NCI-H146 treated with DMSO at 0.1 percent for 48 hours (cell line): ENCODE data around the gene DYNLL2.
A peak's percentile ranks its signal among the peaks of the same experiment; 100 is the strongest.
"Not testable (repeated sequence)": the region's sequence is repeated elsewhere in the genome, so short reads cannot be mapped to it uniquely, and the experiment has no call there.

ENCODE experiments used
- DNase-seq: peaks from one replicate; lab custom pipeline; 2025; ENCODE audit not compliant: unreplicated experiment; lab: John Stamatoyannopoulos, UW

Gene DYNLL2

DNA sequence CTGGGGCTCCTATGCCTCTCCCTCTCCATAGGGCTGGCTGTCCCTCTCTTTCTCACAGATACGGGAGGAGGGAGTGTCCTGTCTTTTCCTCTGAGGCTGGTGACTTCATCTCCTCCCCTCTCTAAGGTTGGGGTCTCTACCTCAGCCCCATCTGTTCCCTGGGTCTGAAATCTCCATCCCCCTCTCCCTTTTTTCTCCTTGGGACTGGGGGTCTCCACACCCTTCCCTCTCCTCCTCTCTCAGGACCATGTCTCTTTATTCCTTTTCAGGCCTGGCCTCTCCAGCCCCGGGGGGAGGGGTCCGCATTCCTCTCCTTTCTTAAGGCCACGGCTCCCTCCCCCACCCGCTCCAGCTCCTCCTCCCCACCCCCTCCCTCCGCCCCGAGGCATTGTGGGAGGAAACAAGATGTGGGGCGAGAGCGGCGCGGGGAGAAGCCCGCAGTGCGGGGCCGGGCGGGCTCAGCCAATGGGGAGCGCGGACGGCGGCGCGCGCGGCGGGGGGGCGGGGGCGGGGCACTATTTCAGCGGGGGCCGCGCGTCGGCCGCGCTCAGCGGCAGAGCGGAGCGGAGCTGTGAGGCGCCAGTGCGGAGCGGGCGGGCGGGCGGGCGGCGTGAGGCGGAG, at the start of gene DYNLL2:
TSS of gene DYNLL2 (plus strand) at position 550 of the 621 bp plus-strand sequence. CDS start 3,672 bp downstream, outside the sequence.
- DNase-seq, result peak; percentile 39

GRCh38 chr17:58039975-58040374, 43.2 kb upstream of the DYNLL2 start:
- DNase-seq, result no peak

DNA sequence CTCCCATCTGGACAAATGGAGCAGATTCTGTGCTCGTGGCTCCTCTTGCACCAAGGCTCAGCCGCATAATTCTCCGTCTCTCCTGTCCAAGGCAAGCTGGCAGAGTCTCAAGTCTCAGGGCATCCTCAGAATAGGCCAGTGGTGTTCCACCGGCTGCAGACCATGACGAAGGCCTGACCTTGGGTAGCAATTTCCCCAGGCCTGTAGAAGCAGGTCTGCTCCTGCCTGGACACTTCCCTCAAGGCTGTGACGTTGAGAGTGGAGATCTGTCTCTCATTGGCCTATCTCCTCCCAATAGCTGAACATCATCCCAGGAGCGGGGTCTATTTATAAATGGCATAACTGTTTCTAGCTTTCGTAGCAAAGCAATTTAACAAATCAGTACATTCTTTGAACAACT, 42.8 kb upstream of the DYNLL2 start:
- DNase-seq, result no peak

DNA sequence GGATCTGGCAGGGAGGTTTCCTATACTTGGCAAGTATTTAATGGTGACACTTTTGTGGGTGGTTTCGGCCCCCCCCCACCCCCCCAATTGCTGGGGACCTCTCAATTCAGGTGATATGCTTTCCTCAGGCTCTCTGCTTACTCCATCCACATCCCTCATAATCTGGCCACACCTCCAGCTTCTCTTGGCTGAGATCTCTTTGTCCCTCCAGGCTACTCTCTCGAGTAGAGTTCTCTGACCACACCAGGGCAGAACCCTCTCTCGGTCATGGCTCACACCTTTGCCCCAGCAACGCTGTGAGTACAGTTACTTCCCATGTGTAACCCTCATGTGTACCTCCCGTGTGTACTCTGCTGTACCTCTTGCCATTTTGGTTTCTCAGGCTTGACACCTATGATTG, 42.1 kb upstream of the DYNLL2 start:
- DNase-seq, result no peak

GRCh38 chr17:58043221-58044181, 39.7 kb upstream of the DYNLL2 start:
- no peak for DNase-seq

DNA sequence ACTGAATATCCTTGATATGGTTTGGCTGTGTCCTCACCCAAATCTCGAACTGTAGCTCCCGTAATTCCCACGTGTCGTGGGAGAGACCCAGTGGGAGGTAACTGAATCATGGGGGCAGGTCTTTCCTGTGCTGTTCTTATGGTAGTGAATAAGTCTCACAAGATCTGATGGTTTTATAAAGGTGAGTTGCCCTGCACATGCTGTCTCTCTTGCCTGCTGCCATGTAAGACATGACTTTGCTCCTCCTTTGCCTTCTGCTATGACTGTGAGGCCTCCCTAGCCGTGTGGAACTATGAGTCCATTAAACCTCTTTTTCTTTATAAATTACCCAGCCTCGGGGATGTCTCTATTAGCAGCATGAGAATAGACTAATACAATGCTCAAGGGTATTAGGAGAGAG, 39.0 kb upstream of the DYNLL2 start:
- not testable (repeated sequence) for DNase-seq

- no peak for DNase-seq
Measured at GRCh38 chr17:58046239-58047094, 36.8 kb upstream of the DYNLL2 start.

DNA sequence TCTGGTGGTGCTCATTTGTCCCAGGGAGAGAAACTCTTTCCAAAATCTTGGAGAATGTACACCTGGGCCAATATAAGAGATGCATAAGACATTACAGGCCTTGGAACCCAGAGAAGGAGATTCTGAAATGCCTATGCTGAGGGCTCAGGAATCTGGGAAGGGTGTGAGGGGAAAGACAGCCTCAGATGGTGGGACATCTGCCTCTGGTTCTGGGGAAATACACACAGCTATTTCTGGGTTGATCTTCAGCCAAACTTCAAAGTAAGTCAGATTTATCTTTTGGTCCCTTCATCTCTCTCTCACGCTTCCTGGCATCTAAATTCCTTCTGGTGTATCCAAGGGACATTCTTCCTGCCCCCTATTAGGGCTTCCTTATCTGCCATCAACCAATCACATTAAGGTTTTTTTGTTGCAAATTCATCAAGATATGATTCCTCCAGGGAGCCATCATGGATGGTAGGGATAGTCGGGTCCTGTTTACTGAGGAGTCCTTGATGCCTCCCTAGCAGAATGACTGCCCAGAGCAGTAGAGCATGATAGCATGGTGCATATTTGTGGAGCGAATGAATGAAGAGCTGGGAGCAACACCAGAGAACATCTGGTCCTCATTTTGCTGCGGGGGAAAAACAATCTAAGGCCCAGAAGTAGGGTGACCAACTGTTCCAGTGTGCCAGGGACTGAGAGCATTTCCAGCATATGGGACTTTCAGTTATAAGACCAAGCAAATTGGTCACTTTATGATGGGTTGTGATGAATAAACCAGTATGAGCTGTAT, 35.7 kb upstream of the DYNLL2 start:
- DNase-seq, result no peak

DNA sequence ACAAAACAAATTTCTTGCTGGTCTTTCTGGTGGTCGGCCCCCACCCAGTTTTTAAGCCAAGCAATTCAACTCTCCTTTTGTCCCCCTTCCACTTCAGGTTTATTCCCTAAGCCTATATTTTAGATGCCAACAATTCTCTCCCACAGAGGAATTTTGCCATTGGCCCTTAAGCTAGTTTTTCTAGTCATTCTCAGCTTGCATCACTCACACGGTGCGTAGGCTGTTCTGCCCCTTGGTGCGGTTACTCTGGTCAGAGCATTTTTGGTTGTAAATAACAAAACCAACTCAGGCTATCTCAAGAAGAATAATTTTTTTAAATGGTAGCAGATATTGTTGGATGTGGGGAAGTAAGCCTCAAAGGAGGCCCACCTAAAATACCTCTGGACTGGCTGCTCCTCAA, 33.7 kb upstream of the DYNLL2 start:
- no peak for DNase-seq

DNA sequence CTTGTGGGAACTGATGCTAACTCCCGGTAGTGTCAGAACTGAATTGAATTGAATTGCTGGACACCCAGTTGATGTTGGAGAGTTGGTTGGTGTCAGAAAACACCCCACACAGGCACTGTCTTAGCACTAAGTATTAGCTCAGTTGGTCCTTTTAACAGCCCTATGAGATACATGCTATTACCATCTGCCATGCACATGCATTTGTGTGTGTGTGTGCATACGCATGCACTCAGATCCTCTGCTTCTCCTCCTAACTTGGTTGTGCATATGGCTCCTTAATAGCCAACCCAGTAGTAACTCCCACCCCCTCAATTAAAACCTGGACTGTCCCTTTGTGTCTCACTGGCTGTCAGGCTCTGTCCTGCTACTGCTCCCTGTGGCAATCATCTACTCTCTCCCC, 32.3 kb upstream of the DYNLL2 start:
- DNase-seq, result no peak

DNA sequence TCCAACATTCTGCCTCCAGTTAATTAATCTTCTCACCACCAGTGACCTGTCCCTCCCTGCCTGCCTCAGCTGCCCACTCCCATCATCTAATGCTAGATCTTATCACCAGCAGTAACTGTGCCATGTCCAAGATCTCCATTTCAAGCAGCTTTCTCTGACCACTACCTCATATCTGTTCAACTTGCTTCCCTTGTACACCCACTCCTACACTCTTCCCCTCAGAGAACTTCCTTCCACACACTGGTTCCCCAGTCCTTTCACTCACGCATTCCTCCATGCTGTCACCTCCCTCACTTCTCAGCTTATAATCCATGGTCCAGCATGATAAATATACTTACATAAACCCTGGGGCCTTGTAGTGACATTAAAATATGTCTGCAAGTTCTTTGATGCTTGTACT, 31.8 kb upstream of the DYNLL2 start:
- no peak for DNase-seq

- no peak for DNase-seq
Measured at GRCh38 chr17:58052407-58052806, 30.8 kb upstream of the DYNLL2 start.

- no peak for DNase-seq
Measured at GRCh38 chr17:58052945-58053715, 30.1 kb upstream of the DYNLL2 start.

GRCh38 chr17:58054641-58055040, 28.6 kb upstream of the DYNLL2 start:
- no peak for DNase-seq

DNA sequence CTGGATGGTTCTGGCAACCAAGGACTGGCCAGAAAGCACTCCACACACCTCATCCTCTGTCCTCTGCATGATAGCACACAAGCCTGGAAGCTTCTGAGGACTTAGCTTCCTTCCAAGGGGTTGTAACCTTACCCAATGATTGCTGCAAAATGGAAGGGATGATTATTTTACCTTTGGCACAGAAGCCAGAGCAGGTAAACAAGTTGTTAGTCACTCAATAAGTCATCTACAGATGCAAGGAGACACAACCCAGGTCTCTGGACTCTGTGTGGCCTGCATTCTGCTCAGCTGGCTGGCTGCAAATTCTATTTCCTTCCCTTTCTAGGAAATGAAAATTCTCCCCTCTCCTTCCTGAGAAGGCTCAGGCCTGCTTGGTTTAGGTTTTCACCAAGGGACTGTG, 26.7 kb upstream of the DYNLL2 start:
- no peak for DNase-seq

- DNase-seq, result no peak
Measured at GRCh38 chr17:58059141-58059540, 24.1 kb upstream of the DYNLL2 start.

- DNase-seq, result no peak
Measured at GRCh38 chr17:58060596-58061191, 22.5 kb upstream of the DYNLL2 start.

DNA sequence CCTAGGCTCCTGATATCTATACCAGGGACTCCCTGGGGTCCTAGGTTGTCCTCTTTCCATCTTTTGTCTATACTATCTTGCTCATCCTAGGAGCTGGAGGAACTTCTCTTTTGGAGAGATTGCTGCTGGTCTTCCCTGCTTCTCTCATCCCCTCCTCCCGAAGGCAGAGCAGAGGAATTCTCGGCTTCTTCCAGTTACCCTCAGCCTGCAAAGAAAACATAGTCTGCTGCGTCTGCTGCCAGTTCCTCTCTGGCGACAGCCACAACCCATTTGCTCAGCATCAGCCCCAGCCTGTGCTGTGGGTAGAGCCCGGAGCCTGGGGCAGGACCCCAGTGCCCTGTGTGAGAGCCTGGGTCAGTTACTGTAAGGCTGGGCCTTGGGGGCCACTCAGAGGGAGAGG, 21.5 kb upstream of the DYNLL2 start:
- DNase-seq, result no peak

DNA sequence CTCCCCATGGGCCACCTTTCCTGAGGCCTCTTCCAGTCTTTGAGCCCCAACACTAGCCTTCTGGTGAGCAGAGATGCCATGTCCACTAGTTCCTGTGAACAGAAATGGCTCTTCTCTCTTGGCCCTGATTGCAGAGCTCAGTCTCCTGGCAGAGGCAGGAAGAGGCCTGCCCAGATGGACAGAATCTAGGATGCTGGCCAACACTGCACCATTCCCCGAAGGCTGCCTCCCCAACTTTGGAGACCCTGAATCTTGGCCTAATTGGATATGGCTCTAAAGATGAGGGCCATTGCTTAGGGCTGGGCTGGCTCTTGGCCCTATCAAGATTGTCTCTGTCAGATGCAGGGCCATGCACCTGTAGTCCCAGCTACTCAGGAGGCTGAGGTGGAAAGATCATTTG, 18.0 kb upstream of the DYNLL2 start:
- no peak for DNase-seq

DNA sequence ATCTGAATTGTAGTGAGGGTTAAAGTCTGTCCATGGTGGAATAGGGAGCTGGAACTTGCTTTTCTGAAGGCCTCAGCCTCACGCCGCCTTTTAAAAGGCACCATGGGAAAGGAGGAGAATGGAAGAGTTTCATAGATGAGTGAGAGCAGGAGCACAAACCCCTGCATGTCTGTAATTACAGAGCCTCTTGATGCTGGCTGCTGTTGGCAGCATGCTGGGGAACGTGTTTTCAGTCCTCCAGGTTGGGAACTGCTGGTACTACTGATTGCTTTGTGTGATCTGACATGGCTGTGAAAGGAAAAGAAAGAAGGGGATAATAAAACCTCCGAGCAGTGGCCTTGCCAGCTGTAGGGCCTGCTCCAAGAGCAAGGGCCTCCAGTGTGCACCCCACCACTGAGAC, 16.8 kb upstream of the DYNLL2 start:
- DNase-seq, result no peak
